NCI-H1930 (cell line): ENCODE data around the gene GRID2IP.

Source experiments
- DNase-seq, 2 experiments: peaks; one replicate each; lab custom pipeline; 2025; lab: John Stamatoyannopoulos, UW

The GRID2IP gene

GRCh38 chr7:6562106-6562505 lies 10.8 kb upstream of the GRID2IP start:
- no peak for DNase-seq

DNA sequence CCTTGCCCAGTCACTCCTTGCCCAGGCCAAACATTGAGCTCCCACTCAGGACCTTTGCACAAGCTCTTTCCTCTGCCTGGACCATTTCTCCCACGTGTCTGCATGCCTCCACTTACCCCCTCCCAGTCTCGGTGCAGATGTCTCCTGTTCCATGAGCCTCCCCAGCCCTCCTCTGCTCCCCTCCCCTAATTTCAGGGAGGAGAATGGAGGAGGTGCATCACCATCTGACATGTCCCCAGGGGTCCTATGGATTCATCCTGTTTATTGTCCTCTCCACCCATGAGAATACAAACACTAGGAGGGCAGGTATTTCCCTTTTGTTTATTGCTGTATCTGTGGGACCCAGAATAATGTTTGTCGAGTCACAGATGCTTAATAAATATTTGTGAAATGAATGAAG lies 8.6 kb upstream of the GRID2IP start:
- no peak for DNase-seq

GRCh38 chr7:6558837-6559236 lies 7.6 kb upstream of the GRID2IP start:
- no peak for DNase-seq

GRCh38 chr7:6556196-6556595 lies 4.9 kb upstream of the GRID2IP start:
- no peak for DNase-seq

DNA sequence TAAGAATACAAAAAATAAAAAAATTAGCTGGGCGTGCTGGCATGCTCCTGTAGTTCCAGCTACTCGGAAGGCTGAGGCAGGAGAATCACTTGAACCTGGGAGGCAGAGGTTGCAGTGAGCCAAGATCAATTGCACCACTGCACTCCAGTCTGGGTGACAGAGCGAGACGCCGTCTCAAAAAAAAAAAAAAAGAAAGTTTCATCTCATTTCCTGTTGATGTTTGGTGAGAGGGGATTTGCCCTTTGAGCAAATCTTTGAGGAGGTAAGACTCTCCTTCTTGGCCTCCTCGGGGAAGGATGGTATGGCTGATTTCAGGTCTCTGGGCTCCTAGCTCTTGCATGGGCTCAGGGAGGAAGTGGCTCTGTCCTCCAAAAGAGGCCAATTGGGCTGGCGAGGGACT lies 3.6 kb upstream of the GRID2IP start:
- DNase-seq: no peak

GRCh38 chr7:6553448-6554044 lies 2.3 kb upstream of the GRID2IP start:
- DNase-seq: no peak

GRCh38 chr7:6547400-6547799 lies 3.9 kb downstream of the GRID2IP start:
- DNase-seq: no peak

DNA sequence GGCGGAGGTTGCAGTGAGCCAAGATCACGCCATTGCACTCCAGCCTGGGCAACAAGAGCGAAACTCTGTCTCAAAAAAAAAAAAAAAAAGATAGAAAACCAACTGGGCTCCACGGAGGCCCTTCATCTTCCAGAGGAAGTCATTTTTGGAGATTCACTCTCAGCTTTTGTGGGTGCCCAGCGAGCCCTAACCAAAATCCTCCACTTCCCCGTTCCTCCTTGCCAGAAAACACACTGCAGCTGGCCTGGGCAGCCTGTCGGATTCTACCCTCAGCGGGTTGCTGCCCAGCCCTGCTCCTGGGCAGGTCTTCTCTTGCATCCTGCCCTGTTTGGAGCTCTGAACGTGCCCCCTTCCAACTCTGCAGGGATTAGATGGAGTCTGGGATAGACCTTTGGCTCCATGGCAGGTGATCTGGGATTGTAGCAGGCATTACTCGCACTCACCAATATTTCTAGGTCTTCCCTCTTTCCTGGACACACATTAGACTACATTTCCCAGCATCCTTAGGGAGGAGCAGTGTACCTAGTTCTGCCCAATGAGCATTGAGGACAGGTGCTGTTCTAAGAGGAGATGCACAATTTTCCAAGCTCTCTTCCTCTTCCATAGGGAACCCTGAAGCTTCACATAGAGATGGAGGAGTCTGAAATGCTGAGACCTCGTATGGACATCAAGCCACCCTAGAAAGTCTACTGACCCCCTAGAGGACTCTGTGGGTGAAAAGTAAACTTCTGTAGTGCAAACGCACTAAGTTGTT lies 4.6 kb downstream of the GRID2IP start:
- DNase-seq: no peak

DNA sequence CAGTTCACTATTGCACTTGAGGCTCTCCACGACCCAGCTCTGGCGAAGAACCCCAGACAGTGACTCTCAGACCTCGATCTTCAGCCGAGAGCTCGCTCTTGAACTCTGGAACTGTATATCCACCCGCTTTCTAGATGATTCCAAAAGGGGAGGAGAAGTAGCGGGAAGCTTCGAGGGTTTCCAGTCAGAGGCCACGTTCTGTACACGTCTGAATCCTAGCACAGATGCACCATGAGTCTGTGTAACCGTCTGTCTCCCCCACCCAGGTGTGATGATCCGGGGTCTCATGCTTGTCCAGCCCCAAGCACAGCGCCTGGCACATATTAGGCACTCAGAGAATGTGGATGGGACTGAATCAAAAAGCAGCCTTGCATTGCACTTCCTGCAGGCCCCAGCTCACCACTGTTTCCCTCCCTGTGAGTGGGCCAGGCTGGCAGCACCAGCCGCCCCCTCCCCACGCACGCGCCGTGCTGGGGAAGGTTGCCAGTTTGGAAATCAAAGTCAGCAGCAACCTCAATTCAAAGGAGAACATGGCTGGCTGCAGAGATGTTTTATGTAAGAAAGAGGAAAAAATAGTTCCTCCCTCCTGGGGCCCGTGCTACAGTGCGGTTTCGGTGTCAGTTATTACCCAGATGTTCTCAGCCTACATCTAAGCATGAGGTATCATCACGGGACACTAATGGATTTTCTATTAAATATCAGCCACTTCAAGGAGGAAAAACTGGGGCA lies 5.7 kb downstream of the GRID2IP start:
- DNase-seq: no peak

GRCh38 chr7:6542368-6542767 lies 8.9 kb downstream of the GRID2IP start:
- DNase-seq: no peak

- DNase-seq: peak; percentile 9 to 54
Measured at GRCh38 chr7:6536262-6537260, 14.7 kb downstream of the GRID2IP start.

GRCh38 chr7:6533893-6534495 lies 17.3 kb downstream of the GRID2IP start:
- DNase-seq: no peak

GRCh38 chr7:6532516-6532915 lies 18.7 kb downstream of the GRID2IP start:
- DNase-seq: no peak

- DNase-seq: no peak
Measured at GRCh38 chr7:6531492-6532279, 19.6 kb downstream of the GRID2IP start.

- no peak for DNase-seq
Measured at GRCh38 chr7:6530626-6531491, 20.4 kb downstream of the GRID2IP start.

DNA sequence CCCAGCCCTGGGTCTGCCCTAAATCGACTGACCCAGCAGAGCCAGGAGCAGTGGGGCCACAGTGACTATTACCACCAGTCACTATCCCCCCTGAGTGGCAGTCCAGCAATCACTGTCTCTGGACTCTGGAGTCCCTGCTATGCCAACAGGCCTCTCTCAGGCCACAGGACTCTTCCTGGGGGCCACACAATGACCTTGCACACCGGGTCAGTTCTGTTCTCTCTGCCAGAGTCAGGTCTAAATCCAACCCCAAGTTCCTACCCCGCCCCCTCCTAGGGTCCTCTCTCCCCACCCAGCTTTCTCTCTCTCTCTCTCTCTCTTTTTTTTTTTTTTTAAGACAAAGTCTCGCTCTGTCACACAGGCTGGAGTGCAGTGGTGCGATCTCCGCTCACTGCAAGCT lies 21.6 kb downstream of the GRID2IP start:
- DNase-seq: no peak

DNA sequence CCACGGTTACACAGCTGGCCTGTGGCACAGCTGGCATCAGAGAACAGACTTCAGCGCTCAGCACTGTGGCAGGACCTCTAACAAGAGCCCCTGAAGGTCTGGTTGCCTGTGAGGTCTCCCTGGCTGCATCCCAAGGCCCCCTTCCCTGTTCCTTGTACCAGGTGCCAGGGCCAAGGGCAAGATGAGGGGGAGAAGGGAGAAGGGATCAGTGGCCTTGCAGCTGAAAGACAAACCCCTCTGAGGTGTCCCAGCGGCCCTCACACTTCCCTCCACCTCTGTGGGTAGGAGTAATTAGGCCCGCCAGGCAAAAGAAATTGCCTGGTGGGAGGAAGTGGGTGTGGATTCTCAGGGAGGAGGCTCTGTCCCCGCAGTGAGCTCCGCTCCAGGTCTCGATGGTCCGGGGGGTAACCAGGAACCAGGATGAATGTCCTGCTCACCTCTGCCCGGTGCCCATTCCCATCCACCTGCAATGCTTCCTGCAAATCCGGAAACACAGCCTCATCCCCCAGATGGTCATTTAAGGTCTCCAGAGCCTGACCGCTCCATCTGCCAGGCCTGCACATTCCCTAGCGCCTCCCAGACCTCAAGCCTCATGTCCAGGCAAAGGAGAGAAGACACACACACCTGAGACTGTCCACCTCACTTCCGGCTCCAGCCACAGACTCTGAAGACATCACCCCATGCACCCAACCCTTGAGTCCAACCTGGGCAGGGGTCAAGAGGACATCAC lies 22.7 kb downstream of the GRID2IP start:
- no peak for DNase-seq

DNA sequence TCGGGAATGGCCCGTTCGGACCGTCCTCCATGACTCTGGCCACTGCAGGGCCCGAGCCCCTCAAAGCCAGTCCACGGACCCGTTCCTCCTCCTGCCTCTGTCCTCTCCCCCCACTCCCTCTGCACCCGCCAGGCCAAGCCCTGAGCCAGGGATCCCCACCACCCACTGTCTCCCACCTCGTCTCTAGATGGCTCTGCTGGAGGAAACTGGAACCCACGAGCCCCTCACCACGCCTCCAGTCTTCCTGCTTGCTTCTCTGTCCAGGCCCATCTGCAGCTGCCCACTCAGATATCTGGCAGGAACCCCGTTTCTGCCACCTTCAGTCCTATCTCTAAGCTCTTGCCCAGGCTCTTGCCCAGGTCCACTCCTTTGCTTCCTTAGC lies 24.3 kb downstream of the GRID2IP start:
- DNase-seq: no peak
